B cell (primary cell): ENCODE measurements around the gene KIAA0319L.

ENCODE experiments used
- EZH2 ChIP-seq: IDR thresholded peaks from 2 replicates; pipeline ENCODE4 v1.6.1; 2012; ENCODE audit warnings: borderline replicate concordance, low read depth, mild to moderate bottlenecking, moderate library complexity, low read length; ENCODE audit not compliant: insufficient read depth, poor library complexity, severe bottlenecking
- TF ChIP-seq, protein P1 (sequence below): fragments of 200-600 bp; IDR thresholded peaks from one replicate; pipeline ENCODE4 v1.8.0; 2022; ENCODE audit warnings: antibody characterized with exemption, mild to moderate bottlenecking

DNA sequence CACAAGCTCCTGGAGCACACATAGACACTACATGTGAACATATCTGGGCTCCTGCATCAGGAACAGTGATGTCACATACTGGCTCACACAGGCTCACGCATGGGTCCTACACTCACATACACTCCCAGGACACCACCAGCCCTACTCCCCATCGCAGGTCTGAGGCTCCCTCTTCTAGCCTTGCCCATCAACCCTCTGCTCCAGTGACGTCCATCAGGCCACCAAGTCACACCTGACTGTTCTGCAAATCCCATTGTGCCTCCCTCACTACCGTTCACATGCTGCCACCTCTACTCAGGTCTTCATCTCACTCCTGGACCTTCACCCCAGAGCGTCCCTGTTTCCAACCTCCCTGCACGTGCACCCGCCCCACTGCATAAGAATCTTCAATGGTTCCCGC lies 34.0 kb upstream of the KIAA0319L start:
- TF ChIP-seq, protein P1, sequence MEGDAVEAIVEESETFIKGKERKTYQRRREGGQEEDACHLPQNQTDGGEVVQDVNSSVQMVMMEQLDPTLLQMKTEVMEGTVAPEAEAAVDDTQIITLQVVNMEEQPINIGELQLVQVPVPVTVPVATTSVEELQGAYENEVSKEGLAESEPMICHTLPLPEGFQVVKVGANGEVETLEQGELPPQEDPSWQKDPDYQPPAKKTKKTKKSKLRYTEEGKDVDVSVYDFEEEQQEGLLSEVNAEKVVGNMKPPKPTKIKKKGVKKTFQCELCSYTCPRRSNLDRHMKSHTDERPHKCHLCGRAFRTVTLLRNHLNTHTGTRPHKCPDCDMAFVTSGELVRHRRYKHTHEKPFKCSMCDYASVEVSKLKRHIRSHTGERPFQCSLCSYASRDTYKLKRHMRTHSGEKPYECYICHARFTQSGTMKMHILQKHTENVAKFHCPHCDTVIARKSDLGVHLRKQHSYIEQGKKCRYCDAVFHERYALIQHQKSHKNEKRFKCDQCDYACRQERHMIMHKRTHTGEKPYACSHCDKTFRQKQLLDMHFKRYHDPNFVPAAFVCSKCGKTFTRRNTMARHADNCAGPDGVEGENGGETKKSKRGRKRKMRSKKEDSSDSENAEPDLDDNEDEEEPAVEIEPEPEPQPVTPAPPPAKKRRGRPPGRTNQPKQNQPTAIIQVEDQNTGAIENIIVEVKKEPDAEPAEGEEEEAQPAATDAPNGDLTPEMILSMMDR: no peak
- no peak for TF ChIP-seq EZH2
